Activated T-helper 1 cell treated with anti-CD3 and anti-CD28 coated beads, Interleukin-2, amount 50 U/mL, for 16 hours (primary cell): ENCODE results near the gene NEB.

ENCODE experiments used
- DNase-seq, 2 donors: peaks; one replicate each; pipeline ENCODE4 v3.0.0-alpha.2; 2020; ENCODE audit warnings: low read depth in 1 of 2, low spot score in 1 of 2

The NEB gene

DNA sequence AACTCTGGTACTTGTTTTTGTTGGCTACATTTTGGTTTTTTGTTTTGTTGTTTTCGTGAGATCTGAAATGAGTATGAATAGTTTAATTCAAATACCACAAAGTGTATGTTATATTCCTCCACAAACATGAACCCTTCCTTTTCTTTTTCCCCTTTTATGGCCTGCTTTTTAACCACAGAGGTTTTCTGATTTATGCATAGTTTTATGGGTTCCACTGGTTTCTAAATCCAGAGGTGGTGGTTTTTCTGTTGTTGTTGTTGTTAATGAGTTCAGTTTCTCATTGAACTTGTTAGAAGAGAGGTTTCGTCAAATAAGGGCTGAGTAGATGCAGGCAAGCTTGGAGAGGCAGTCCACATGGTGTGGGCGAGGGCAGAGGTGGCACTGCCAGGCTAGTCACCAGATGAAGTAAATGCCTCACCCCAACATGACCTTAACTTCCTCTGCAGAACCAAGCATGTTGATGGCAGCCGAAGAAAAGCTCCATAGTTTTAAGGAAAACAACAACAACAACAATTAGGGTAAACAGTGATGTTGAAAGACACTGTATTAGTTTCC, 252.0 kb downstream of the NEB start:
- no peak for DNase-seq

DNA sequence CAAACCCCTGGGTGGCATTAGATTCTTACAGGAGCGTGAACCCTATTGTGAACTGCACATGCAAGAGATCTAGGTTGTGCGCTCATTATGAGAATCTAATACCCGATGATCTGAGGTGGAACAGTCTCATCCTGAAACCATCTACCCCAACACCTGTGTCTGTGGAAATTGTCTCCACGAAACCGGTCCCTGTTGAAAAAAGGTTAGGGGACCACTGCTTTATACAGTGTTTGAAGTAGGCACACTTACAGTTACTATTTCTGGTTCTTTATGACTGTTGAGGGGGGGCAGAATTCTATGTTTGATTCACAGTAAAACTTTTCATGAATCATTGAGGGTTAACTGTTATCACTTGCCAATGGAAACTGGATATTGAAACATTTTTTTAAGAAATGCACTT, 252.5 kb downstream of the NEB start:
- DNase-seq, result no peak

DNA sequence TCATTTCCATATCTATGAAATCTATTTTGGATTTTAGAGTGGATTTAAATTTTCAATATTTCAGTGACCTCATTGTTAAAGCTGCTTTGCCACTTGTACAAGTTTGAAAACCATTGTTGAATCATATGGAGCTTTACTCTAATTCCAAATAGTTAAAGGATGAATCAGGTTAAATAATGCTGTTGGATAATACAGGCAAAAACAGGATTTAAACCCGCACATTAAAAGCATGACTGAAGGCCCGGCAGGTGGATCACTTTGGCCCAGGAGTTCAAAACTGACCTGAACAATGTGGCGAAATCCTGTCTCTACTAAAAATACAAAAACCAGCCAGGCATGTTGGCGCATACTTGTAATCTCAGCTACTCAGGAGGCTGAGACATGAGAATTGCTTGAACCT, 256.3 kb downstream of the NEB start:
- DNase-seq, result no peak

GRCh38 chr2:151476287-151476686, 258.0 kb downstream of the NEB start:
- no peak for DNase-seq

GRCh38 chr2:151475071-151475470, 259.2 kb downstream of the NEB start:
- no peak for DNase-seq

DNA sequence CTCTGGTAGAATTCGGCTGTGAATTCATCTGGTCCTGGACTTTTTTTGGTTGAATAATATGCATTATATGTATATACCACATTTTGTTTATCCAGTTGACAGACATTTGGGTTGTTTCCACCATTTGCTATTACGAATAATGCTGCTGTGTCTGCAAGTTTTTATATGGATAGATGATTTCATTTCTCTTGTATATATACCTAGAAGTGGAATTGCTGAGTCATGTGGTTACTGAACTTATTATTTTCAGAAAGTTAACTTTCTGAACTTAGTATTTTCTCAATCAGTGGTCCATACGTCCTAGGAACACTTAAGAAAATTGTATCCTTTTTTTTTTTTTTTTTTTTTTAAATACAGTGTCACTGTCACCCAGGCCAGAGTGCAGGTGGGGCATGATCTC, 261.3 kb downstream of the NEB start:
- DNase-seq, result no peak

- DNase-seq, result no peak
Observed at GRCh38 chr2:151470556-151470955, 263.7 kb downstream of the NEB start.

- no peak for DNase-seq
Observed at GRCh38 chr2:151465771-151466170, 268.5 kb downstream of the NEB start.

- no peak for DNase-seq
Observed at GRCh38 chr2:151459358-151459757, 274.9 kb downstream of the NEB start.

DNA sequence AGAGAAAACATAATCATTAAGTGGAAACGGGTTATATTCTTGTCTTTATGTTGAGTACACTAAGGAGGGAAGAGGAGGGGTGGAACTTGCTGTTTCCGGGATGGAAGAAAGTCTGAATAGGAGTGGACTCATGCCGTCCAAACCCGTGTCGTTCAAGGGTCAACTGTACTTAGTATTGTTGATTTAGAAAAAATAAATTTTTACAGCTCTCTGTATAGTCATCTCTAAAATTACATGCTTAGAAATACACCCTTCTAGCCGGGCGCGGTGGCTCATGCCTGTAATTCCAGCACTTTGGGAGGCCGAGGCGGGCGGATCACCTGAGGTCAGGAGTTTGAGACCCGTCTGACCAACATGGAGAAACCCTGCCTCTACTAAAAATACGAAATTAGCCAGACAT, 295.1 kb downstream of the NEB start:
- DNase-seq, result no peak

GRCh38 chr2:151438506-151438905, 295.8 kb downstream of the NEB start:
- no peak for DNase-seq

DNA sequence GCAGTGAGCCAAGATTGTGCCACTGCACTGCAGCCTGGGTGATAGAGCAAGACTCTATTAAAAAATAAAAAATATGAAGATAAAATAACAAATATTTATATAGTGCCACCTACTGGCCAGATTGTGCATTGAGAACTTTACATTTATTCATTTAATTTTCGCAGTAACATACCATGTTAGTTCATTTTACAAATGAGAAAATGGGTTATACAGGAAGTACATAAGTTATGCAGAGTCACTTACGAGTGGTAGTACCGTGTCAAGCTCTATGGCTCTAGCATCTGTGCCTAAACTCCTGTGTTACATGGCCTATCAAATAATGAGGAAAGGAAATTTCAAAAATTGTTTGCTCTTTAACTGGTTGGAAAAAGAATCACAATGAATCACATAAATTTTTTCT, 296.6 kb downstream of the NEB start:
- DNase-seq, result no peak
